Measurements from ENCODE around the gene PPP1R12C. TPM values are rescaled to one million over a fixed set of nuclear protein-coding genes. Genes with fewer than 3 reads are reported as not detected.
A peak's percentile ranks its signal among the peaks of the same experiment; 100 is the strongest.

Gene PPP1R12C
- total and polyA plus RNA-seq, 2 experiments from 2014 or later, result 16.4 to 66.9 TPM

DNA sequence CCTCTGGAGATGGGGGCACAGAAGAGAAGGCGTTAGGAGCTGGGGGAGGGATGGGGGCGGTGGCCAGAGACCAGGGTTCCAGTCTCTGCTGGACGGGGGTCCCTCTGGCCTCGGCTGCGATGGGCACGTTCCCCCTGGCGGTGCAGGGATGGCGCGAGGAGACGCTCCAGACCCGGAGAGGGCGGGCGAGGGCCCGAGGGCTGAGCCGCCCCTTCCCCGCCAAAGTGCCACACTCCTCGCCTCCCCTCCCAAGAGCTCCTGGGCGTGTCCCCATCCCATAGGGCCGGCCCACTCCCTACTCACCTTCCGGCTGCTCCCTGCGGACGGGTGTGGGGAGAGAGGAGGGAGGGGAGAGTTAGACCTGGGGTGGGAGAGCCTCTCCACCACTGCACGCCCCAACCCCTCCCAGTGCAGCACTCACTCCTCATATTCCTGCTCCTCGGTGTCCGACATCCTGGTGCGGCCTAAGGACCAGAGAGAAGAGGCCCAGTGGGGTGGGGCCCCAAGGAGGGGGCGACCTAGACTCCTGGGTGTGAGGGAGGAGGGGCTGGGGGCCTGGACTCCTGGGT, 29.4 kb upstream of the PPP1R12C start:
- H3K36me3 ChIP-seq (ENCODE audit: low read depth), result no peaks in the 10 kb centered on the region
- H3K4me3 ChIP-seq, result no peak overlapping the region
- no peak overlapping the region for H3K27ac ChIP-seq
- H3K4me1 ChIP-seq (ENCODE audit: insufficient read depth), result no peaks in the 10 kb centered on the region
- H3K9ac ChIP-seq, result no peak overlapping the region
- TF ChIP-seq EZH2phosphoT487 (IDR thresholded peaks at IDR 0.05; ENCODE audit: insufficient read depth, low read depth), result no peak
- no peak for TF ChIP-seq EZH2 (IDR thresholded peaks at IDR 0.05; ENCODE audit: insufficient read depth, poor library complexity, severe bottlenecking)
- H3K4me2 ChIP-seq (ENCODE audit: unreplicated experiment), result no peak overlapping the region
- no peaks in the 10 kb centered on the region for H3F3A ChIP-seq (ENCODE audit: insufficient read depth)
- H3K9me2 ChIP-seq (ENCODE audit: insufficient read depth), result no peaks in the 10 kb centered on the region
- H3K9me3 ChIP-seq (ENCODE audit: low read depth), result no peaks in the 10 kb centered on the region
- 2 to 8% methylated on average over 10 to 27 of the region's 27 CpGs for WGBS, 2 experiments (ENCODE audit: low coverage in 1 of 2, low lambda C conversion rate in 2 of 2, missing lambda C conversion rate in 2 of 2)
- no peaks in the 10 kb centered on the region for H4K20me1 ChIP-seq (ENCODE audit: insufficient read depth)
- in situ Hi-C loops (cut with MboI), result loop anchor here (10.0 to 25.0 kb wide), 2 partner anchors 268 to 491 kb away; partner anchors contain the start of genes CCDC106, ZNF580 and ZNF581
- H3K27me3 ChIP-seq (replicated peaks; ENCODE audit: insufficient read depth), result peaks cover 29% of the 10 kb centered on the region
- no peaks in the 10 kb centered on the region for H3K79me2 ChIP-seq (ENCODE audit: insufficient read depth)
- H2AFZ ChIP-seq, result no peak overlapping the region
- peak; percentile 16 for DNase-seq

- H3K9ac ChIP-seq, result no peak overlapping the region
- no peak overlapping the region for H3K27ac ChIP-seq
- no peak overlapping the region for H3K4me3 ChIP-seq
- H3K27me3 ChIP-seq (replicated peaks; ENCODE audit: insufficient read depth), result peaks cover 30% of the 10 kb centered on the region
- no peak overlapping the region for H3K4me2 ChIP-seq (ENCODE audit: unreplicated experiment)
- H2AFZ ChIP-seq, result no peak overlapping the region
- DNase-seq, result peak; percentile 46
- H3K79me2 ChIP-seq (ENCODE audit: insufficient read depth), result no peaks in the 10 kb centered on the region
- no peak for TF ChIP-seq EZH2 (IDR thresholded peaks at IDR 0.05; ENCODE audit: insufficient read depth, poor library complexity, severe bottlenecking)
- no peak for TF ChIP-seq EZH2phosphoT487 (IDR thresholded peaks at IDR 0.05; ENCODE audit: insufficient read depth, low read depth)
- no peaks in the 10 kb centered on the region for H3K36me3 ChIP-seq (ENCODE audit: low read depth)
- H3K9me3 ChIP-seq (ENCODE audit: low read depth), result no peaks in the 10 kb centered on the region
- in situ Hi-C loops (cut with MboI), result loop anchor here (10.0 to 25.0 kb wide), 2 partner anchors 269 to 491 kb away; partner anchors contain the start of genes CCDC106, ZNF580 and ZNF581
- H3F3A ChIP-seq (ENCODE audit: insufficient read depth), result no peaks in the 10 kb centered on the region
- no peaks in the 10 kb centered on the region for H3K9me2 ChIP-seq (ENCODE audit: insufficient read depth)
- H3K4me1 ChIP-seq (ENCODE audit: insufficient read depth), result no peaks in the 10 kb centered on the region
- no peaks in the 10 kb centered on the region for H4K20me1 ChIP-seq (ENCODE audit: insufficient read depth)
- 0 to 3% methylated on average over 6 to 39 of the region's 41 CpGs for WGBS, 2 experiments (ENCODE audit: low coverage in 1 of 2, low lambda C conversion rate in 2 of 2, missing lambda C conversion rate in 2 of 2)
These were observed 28.8 kb upstream of the PPP1R12C start for GRCh38 chr19:55146078-55146704.

GRCh38 chr19:55145232-55145631, 27.8 kb upstream of the PPP1R12C start:
- Histone ChIP-seq H3K27ac (no peak overlapping the region), H3K9me2 (ENCODE audit: insufficient read depth) (no peaks in the 10 kb centered on the region), H3K79me2 (ENCODE audit: insufficient read depth) (no peaks in the 10 kb centered on the region), H2AFZ (no peak overlapping the region), H3K4me2 (ENCODE audit: unreplicated experiment) (no peak overlapping the region), H3K27me3 (replicated peaks; ENCODE audit: insufficient read depth) (peaks cover 27% of the 10 kb centered on the region), H3K9ac (no peak overlapping the region), H4K20me1 (ENCODE audit: insufficient read depth) (no peaks in the 10 kb centered on the region), H3K36me3 (ENCODE audit: low read depth) (no peaks in the 10 kb centered on the region), H3F3A (ENCODE audit: insufficient read depth) (no peaks in the 10 kb centered on the region), H3K4me1 (ENCODE audit: insufficient read depth) (no peaks in the 10 kb centered on the region), H3K9me3 (ENCODE audit: low read depth) (no peaks in the 10 kb centered on the region), H3K4me3 (no peak overlapping the region)
- 27 to 28% methylated on average over 2 to 3 of the region's 3 CpGs for WGBS, 2 experiments (ENCODE audit: low coverage in 1 of 2, low lambda C conversion rate in 2 of 2, missing lambda C conversion rate in 2 of 2)
- TF ChIP-seq EZH2 (IDR thresholded peaks at IDR 0.05; ENCODE audit: insufficient read depth, poor library complexity, severe bottlenecking) (no peak), EZH2phosphoT487 (IDR thresholded peaks at IDR 0.05; ENCODE audit: insufficient read depth, low read depth) (no peak)
- DNase-seq, result no peak
- in situ Hi-C loops (cut with MboI), result loop anchor here (10.0 to 25.0 kb wide), 2 partner anchors 270 to 492 kb away; partner anchors contain the start of genes CCDC106, ZNF580 and ZNF581

GRCh38 chr19:55141696-55142095, 24.3 kb upstream of the PPP1R12C start:
- Histone ChIP-seq H3K4me3 (0 out of 2 replicates have a peak overlapping the region, but pooled peaks have one; percentile 42), H3K9me3 (ENCODE audit: low read depth) (no peaks in the 10 kb centered on the region), H3K36me3 (ENCODE audit: low read depth) (no peaks in the 10 kb centered on the region), H4K20me1 (ENCODE audit: insufficient read depth) (no peaks in the 10 kb centered on the region), H3K27me3 (replicated peaks; ENCODE audit: insufficient read depth) (peaks cover 9% of the 10 kb centered on the region), H2AFZ (peak overlapping the region; percentile 58; the same call in 1 of the 2 replicates), H3K9me2 (ENCODE audit: insufficient read depth) (no peaks in the 10 kb centered on the region), H3K4me2 (ENCODE audit: unreplicated experiment) (peak overlapping the region; percentile 62), H3K9ac (no peak overlapping the region), H3K79me2 (ENCODE audit: insufficient read depth) (no peaks in the 10 kb centered on the region), H3K27ac (no peak overlapping the region), H3K4me1 (ENCODE audit: insufficient read depth) (no peaks in the 10 kb centered on the region), H3F3A (ENCODE audit: insufficient read depth) (no peaks in the 10 kb centered on the region)
- in situ Hi-C loops (cut with MboI), result loop anchor here (10.0 to 25.0 kb wide), 2 partner anchors 273 to 496 kb away; partner anchors contain the start of genes CCDC106, ZNF580 and ZNF581
- 10 to 11% methylated on average over 21 of the region's 21 CpGs for WGBS, 2 experiments (ENCODE audit: low coverage in 1 of 2, low lambda C conversion rate in 2 of 2, missing lambda C conversion rate in 2 of 2)
- TF ChIP-seq EZH2phosphoT487 (IDR thresholded peaks at IDR 0.05; ENCODE audit: insufficient read depth, low read depth) (no peak), EZH2 (IDR thresholded peaks at IDR 0.05; ENCODE audit: insufficient read depth, poor library complexity, severe bottlenecking) (no peak)
- no peak for DNase-seq

Data from GM23248 (cell line).